Loucy (cell line): Measurements from ENCODE around the gene CPA2.

Experiments used
- H2AFZ ChIP-seq: fragments of 200-600 bp; sonication (generic); 2 replicates; pipeline ENCODE4 v1.6.0; 2016; ENCODE audit warnings: antibody characterized with exemption, mild to moderate bottlenecking, low read length, moderate library complexity
- H3F3A ChIP-seq: fragments of 200-600 bp; 2 replicates; pipeline ENCODE4 v1.6.0; 2016; ENCODE audit warnings: antibody characterized with exemption, low read depth, mild to moderate bottlenecking
- H3K27me3 ChIP-seq: fragments of 200-600 bp; sonication (generic); 2 replicates; pipeline ENCODE4 v1.6.1; 2014; ENCODE audit warnings: low read length, mild to moderate bottlenecking; ENCODE audit not compliant: insufficient read depth, poor library complexity, severe bottlenecking
- H3K36me3 ChIP-seq: fragments of 200-600 bp; sonication (generic); 2 replicates; pipeline ENCODE4 v1.6.1; 2016; ENCODE audit warnings: low read length; ENCODE audit not compliant: insufficient read depth
- H3K4me1 ChIP-seq: fragments of 200-600 bp; sonication (generic); 2 replicates; pipeline ENCODE4 v1.5.1; 2014; ENCODE audit warnings: low read length, mild to moderate bottlenecking; ENCODE audit not compliant: insufficient read depth, poor library complexity, severe bottlenecking
- H3K4me2 ChIP-seq: fragments of 200-600 bp; sonication (generic); 2 replicates; pipeline ENCODE4 v1.6.0; 2014; ENCODE audit warnings: antibody characterized with exemption, low read length, low read depth, mild to moderate bottlenecking; ENCODE audit not compliant: poor library complexity, severe bottlenecking
- H3K4me3 ChIP-seq: fragments of 200-600 bp; sonication (generic); 2 replicates; pipeline ENCODE4 v1.5.1; 2014; ENCODE audit warnings: low read length, mild to moderate bottlenecking, mixed read lengths; ENCODE audit not compliant: poor library complexity, severe bottlenecking
- H3K79me2 ChIP-seq: fragments of 200-600 bp; sonication (generic); 2 replicates; pipeline ENCODE4 v1.6.1; 2014; ENCODE audit warnings: low read length; ENCODE audit not compliant: insufficient read depth
- H3K9ac ChIP-seq: fragments of 200-600 bp; sonication (generic); 2 replicates; pipeline ENCODE4 v1.6.0; 2014; ENCODE audit warnings: mild to moderate bottlenecking, low read depth, low read length, moderate library complexity; ENCODE audit not compliant: poor library complexity, severe bottlenecking
- H3K9me2 ChIP-seq: fragments of 200-600 bp; sonication (generic); replicated peaks from 2 replicates; pipeline ENCODE4 v1.6.1; 2016; ENCODE audit warnings: low read depth, low read length, mixed read lengths
- H3K9me3 ChIP-seq: fragments of 200-600 bp; sonication (generic); 2 replicates; pipeline ENCODE4 v1.6.1; 2014; ENCODE audit warnings: mild to moderate bottlenecking, antibody characterized with exemption, low read length, low read depth; ENCODE audit not compliant: insufficient read depth
- H4K20me1 ChIP-seq: fragments of 200-600 bp; sonication (generic); 2 replicates; pipeline ENCODE4 v1.6.0; 2014; ENCODE audit warnings: antibody characterized with exemption, low read length, mild to moderate bottlenecking; ENCODE audit not compliant: insufficient read depth, poor library complexity, severe bottlenecking
- EZH2phosphoT487 ChIP-seq: fragments of 200-600 bp; IDR thresholded peaks from 2 replicates; pipeline ENCODE4 v1.6.1; 2018; ENCODE audit warnings: antibody characterized with exemption, mild to moderate bottlenecking, moderate library complexity, borderline replicate concordance
- TF ChIP-seq, protein P1 (sequence below): fragments of 200-600 bp; sonication (generic); conservative IDR thresholded peaks from 2 replicates; pipeline ENCODE4 v1.5.1; 2014; ENCODE audit warnings: mild to moderate bottlenecking, antibody characterized with exemption, low read length

Gene CPA2

DNA sequence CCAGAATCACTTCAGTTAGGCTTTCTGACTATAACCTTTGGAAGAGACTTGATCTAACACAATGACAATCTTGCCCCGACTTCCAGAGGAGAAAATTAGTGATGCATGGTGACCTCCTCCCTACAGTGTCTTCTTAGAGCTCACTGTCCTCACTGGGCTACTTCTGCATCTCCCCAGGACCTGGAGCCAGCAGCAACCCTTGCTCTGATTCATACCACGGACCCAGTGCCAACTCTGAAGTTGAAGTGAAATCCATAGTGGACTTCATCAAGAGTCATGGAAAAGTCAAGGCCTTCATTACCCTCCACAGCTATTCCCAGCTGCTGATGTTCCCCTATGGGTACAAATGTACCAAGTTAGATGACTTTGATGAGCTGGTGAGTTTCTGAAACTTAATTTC is 12.6 kb downstream of the CPA2 start:
- Histone ChIP-seq H3K4me2 (no peak overlapping the region), H3K4me1 (peaks cover 4% of the 10 kb centered on the region), H3K36me3 (no peaks in the 10 kb centered on the region)

DNA sequence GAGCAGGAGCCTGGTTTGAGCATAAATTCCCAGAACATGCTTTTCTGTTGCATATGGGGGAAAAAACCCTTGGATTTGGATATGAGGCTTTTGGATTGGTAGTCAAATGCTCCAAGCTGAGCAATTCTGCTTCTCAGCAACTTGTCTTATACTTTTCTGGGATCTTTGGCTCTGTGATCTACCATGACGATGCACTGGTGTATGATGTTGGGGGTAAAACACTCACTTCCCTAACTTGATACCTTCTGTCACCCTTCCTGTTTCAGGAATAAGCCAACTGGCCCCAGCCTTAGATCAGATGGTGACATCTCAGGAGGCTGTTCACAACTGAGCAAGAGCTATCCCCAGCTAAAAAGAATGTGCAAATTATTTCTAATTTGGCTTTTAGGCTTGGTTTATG is 13.2 kb downstream of the CPA2 start:
- H3K36me3 ChIP-seq, result no peaks in the 10 kb centered on the region
- no peaks in the 10 kb centered on the region for H3K27me3 ChIP-seq
- no peaks in the 10 kb centered on the region for H3F3A ChIP-seq
- H3K9me3 ChIP-seq, result no peaks in the 10 kb centered on the region
- TF ChIP-seq, protein P1, sequence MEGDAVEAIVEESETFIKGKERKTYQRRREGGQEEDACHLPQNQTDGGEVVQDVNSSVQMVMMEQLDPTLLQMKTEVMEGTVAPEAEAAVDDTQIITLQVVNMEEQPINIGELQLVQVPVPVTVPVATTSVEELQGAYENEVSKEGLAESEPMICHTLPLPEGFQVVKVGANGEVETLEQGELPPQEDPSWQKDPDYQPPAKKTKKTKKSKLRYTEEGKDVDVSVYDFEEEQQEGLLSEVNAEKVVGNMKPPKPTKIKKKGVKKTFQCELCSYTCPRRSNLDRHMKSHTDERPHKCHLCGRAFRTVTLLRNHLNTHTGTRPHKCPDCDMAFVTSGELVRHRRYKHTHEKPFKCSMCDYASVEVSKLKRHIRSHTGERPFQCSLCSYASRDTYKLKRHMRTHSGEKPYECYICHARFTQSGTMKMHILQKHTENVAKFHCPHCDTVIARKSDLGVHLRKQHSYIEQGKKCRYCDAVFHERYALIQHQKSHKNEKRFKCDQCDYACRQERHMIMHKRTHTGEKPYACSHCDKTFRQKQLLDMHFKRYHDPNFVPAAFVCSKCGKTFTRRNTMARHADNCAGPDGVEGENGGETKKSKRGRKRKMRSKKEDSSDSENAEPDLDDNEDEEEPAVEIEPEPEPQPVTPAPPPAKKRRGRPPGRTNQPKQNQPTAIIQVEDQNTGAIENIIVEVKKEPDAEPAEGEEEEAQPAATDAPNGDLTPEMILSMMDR, result no peak
- no peak for TF ChIP-seq EZH2phosphoT487
- H3K9ac ChIP-seq, result no peak overlapping the region
- H3K4me1 ChIP-seq, result peaks cover 3% of the 10 kb centered on the region
- no peaks in the 10 kb centered on the region for H3K9me2 ChIP-seq
- H3K79me2 ChIP-seq, result no peaks in the 10 kb centered on the region
- H3K4me2 ChIP-seq, result no peak overlapping the region
- H2AFZ ChIP-seq, result no peak overlapping the region
- no peak overlapping the region for H3K4me3 ChIP-seq
- H4K20me1 ChIP-seq, result no peaks in the 10 kb centered on the region

More for the DNA sequence above, 12.6 kb downstream of the CPA2 start:
- H3F3A ChIP-seq, result no peaks in the 10 kb centered on the region
- no peak overlapping the region for H3K9ac ChIP-seq
- no peaks in the 10 kb centered on the region for H3K27me3 ChIP-seq
- H3K79me2 ChIP-seq, result no peaks in the 10 kb centered on the region
- H3K9me2 ChIP-seq, result no peaks in the 10 kb centered on the region
- TF ChIP-seq, protein P1, result no peak
- TF ChIP-seq EZH2phosphoT487, result no peak
- H3K9me3 ChIP-seq, result no peaks in the 10 kb centered on the region
- no peaks in the 10 kb centered on the region for H4K20me1 ChIP-seq
- H2AFZ ChIP-seq, result no peak overlapping the region
- H3K4me3 ChIP-seq, result no peak overlapping the region

DNA sequence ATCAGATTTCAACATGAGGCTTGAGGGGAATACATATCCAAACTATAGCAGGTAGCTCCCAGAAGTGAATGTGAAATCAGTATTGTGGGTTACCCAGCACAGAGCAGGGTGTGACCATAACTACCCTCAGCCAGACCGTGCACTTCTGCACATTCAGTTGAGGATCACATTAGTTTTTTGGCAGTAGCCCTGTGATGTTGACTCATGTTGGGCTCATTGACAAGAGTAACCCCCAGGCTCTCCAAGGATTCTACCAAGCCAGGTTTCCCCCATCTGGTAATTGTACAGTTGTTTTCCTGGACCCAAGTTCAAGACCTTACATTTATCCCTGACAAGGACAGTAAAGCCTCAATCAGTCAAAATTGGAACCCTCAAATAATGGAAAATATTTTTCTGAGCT is 14.6 kb downstream of the CPA2 start:
- Histone ChIP-seq H3K9me2 (no peaks in the 10 kb centered on the region), H2AFZ (no peak overlapping the region), H3K4me3 (no peak overlapping the region), H3K9ac (no peak overlapping the region), H3K4me2 (no peak overlapping the region), H3K36me3 (no peaks in the 10 kb centered on the region), H3K9me3 (no peaks in the 10 kb centered on the region), H3F3A (no peaks in the 10 kb centered on the region), H3K27me3 (no peaks in the 10 kb centered on the region), H3K79me2 (no peaks in the 10 kb centered on the region), H3K4me1 (no peaks in the 10 kb centered on the region), H4K20me1 (no peaks in the 10 kb centered on the region)
- TF ChIP-seq, protein P1, result no peak
- no peak for TF ChIP-seq EZH2phosphoT487
